ENCODE results near the gene PI4KA. TPM values are rescaled to one million over a fixed set of nuclear protein-coding genes. Genes with fewer than 3 reads are reported as not detected.

PI4KA gene
- total RNA-seq, 1 experiment from 2014 or later, result 54.3 TPM

DNA sequence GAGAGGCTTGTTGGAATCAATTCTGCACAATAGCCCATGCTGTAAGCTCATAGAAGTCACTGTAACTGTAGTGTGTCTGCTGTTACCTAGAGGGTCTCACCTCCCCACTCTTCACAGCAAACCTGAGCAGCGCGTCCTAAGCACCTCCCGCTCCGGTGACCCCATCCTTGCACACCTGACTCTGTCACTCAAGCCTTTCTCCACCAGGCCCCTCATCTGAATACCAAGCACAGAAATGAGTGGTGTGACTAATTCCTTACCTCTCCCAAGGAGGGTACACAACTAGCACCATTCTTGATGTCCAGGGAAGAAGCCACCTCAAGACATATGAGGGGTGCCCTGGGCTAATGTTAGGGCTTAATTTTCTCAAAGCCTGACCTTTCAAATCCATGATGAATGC is 71.4 kb downstream of the PI4KA start:
- H3K36me3 ChIP-seq (ENCODE audit: control insufficient read depth, insufficient read depth, low read length), result no peaks in the 10 kb centered on the region
- H3K4me1 ChIP-seq (ENCODE audit: control insufficient read depth, insufficient read depth, low read length), result no peaks in the 10 kb centered on the region
- DNase-seq (ENCODE audit: low read depth, low spot score), result no peak
- ChIA-PET POLR2A (no interaction called here), CTCF (no interaction called here)
- no peak for ATAC-seq
- no peak overlapping the region for H3K27ac ChIP-seq (ENCODE audit: low read length)
- BruUV-seq (replicated peaks), result no TSS peak
- no peaks in the 10 kb centered on the region for H3K9me3 ChIP-seq (ENCODE audit: control insufficient read depth, insufficient read depth, low read depth, low read length)
- intact Hi-C loops (cut with micrococcal nuclease; ENCODE audit: unreplicated experiment), result no loop called here
- H3K4me3 ChIP-seq (ENCODE audit: low read depth in 2 of 2, low read length in 2 of 2), result no peak overlapping the region
- TF ChIP-seq POLR2AphosphoS5 (IDR thresholded peaks at IDR 0.05; ENCODE audit: low read depth, low read length) (no peak), TCF7L2 (IDR thresholded peaks at IDR 0.05; ENCODE audit: low read depth, low read length) (no peak), SIN3A (IDR thresholded peaks at IDR 0.05; ENCODE audit: borderline replicate concordance, insufficient read depth, low read depth, low read length) (no peak)
- TF ChIP-seq, protein P1, sequence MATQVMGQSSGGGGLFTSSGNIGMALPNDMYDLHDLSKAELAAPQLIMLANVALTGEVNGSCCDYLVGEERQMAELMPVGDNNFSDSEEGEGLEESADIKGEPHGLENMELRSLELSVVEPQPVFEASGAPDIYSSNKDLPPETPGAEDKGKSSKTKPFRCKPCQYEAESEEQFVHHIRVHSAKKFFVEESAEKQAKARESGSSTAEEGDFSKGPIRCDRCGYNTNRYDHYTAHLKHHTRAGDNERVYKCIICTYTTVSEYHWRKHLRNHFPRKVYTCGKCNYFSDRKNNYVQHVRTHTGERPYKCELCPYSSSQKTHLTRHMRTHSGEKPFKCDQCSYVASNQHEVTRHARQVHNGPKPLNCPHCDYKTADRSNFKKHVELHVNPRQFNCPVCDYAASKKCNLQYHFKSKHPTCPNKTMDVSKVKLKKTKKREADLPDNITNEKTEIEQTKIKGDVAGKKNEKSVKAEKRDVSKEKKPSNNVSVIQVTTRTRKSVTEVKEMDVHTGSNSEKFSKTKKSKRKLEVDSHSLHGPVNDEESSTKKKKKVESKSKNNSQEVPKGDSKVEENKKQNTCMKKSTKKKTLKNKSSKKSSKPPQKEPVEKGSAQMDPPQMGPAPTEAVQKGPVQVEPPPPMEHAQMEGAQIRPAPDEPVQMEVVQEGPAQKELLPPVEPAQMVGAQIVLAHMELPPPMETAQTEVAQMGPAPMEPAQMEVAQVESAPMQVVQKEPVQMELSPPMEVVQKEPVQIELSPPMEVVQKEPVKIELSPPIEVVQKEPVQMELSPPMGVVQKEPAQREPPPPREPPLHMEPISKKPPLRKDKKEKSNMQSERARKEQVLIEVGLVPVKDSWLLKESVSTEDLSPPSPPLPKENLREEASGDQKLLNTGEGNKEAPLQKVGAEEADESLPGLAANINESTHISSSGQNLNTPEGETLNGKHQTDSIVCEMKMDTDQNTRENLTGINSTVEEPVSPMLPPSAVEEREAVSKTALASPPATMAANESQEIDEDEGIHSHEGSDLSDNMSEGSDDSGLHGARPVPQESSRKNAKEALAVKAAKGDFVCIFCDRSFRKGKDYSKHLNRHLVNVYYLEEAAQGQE (IDR thresholded peaks at IDR 0.05; ENCODE audit: insufficient read depth in 1 of 2, low read depth in 2 of 2, low read length in 1 of 2), result no peak
- TF ChIP-seq, protein P2, sequence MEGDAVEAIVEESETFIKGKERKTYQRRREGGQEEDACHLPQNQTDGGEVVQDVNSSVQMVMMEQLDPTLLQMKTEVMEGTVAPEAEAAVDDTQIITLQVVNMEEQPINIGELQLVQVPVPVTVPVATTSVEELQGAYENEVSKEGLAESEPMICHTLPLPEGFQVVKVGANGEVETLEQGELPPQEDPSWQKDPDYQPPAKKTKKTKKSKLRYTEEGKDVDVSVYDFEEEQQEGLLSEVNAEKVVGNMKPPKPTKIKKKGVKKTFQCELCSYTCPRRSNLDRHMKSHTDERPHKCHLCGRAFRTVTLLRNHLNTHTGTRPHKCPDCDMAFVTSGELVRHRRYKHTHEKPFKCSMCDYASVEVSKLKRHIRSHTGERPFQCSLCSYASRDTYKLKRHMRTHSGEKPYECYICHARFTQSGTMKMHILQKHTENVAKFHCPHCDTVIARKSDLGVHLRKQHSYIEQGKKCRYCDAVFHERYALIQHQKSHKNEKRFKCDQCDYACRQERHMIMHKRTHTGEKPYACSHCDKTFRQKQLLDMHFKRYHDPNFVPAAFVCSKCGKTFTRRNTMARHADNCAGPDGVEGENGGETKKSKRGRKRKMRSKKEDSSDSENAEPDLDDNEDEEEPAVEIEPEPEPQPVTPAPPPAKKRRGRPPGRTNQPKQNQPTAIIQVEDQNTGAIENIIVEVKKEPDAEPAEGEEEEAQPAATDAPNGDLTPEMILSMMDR (IDR thresholded peaks at IDR 0.05), result no peak
- in situ Hi-C loops (cut with HindIII; ENCODE audit: low pct_unique_long_range_greater_than_20kb, low sequenced_read_pairs), result no loop called here
- no peaks in the 10 kb centered on the region for H3K27me3 ChIP-seq (ENCODE audit: control insufficient read depth, insufficient read depth, low read length)

DNA sequence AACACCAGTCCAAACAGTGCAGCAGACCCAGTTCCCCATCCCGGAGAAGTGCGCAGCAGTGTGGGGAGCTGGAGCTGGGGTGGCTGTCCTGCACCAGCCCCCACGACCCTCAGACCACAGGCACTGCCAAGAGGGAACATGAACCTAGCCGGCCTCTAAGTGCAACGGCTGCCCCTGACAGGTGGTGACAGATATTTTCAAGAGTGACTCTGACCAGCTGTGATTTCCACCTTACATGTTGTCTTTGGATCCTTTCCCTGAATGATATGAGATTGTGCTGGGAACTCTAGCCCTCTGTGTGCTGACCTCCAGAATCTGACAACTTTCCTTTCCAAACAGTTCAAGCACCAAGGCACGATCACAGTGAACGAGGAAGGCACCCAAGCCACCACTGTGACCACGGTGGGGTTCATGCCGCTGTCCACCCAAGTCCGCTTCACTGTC is 72.1 kb downstream of the PI4KA start:
- Histone ChIP-seq H3K9me3 (ENCODE audit: control insufficient read depth, insufficient read depth, low read depth, low read length) (no peaks in the 10 kb centered on the region), H3K36me3 (ENCODE audit: control insufficient read depth, insufficient read depth, low read length) (no peaks in the 10 kb centered on the region), H3K27me3 (ENCODE audit: control insufficient read depth, insufficient read depth, low read length) (no peaks in the 10 kb centered on the region), H3K4me3 (ENCODE audit: low read depth in 2 of 2, low read length in 2 of 2) (no peak overlapping the region), H3K4me1 (ENCODE audit: control insufficient read depth, insufficient read depth, low read length) (no peaks in the 10 kb centered on the region), H3K27ac (ENCODE audit: low read length) (no peak overlapping the region)
- no peak for DNase-seq (ENCODE audit: low read depth, low spot score)
- CTCF ChIA-PET, result no interaction called here
- in situ Hi-C loops (cut with HindIII; ENCODE audit: low pct_unique_long_range_greater_than_20kb, low sequenced_read_pairs), result no loop called here
- POLR2A ChIA-PET, result no interaction called here
- ATAC-seq, result no peak
- intact Hi-C loops (cut with micrococcal nuclease; ENCODE audit: unreplicated experiment), result no loop called here
- TF ChIP-seq TCF7L2 (IDR thresholded peaks at IDR 0.05; ENCODE audit: low read depth, low read length), result no peak
- no TSS peak for BruUV-seq (replicated peaks)

DNA sequence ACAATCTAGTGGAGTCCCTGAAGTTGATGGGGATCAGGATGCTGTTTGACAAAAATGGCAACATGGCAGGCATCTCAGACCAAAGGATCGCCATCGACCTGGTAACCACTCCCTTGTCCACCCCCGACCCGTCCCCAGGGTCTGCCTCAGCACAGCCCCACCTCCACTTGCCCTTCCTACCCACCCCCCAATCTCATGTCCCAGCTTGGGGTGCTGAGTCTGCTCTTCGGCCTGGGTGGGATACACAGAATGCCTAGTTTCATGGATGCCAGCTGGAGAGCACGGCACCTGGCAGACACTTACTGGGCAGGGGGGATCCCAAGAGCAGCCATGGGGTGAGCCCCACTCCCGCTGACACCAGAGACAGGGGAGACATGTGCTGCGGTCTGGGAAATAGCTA is 72.6 kb downstream of the PI4KA start:
- ChIA-PET CTCF (no interaction called here), POLR2A (no interaction called here)
- in situ Hi-C loops (cut with HindIII; ENCODE audit: low pct_unique_long_range_greater_than_20kb, low sequenced_read_pairs), result no loop called here
- BruUV-seq (replicated peaks), result no TSS peak
- ATAC-seq (no peak), DNase-seq (ENCODE audit: low read depth, low spot score) (no peak)
- TF ChIP-seq, protein P1 (IDR thresholded peaks at IDR 0.05; ENCODE audit: insufficient read depth in 1 of 2, low read depth in 2 of 2, low read length in 1 of 2), result no peak
- no peak for TF ChIP-seq TCF7L2 (IDR thresholded peaks at IDR 0.05; ENCODE audit: low read depth, low read length)
- intact Hi-C loops (cut with micrococcal nuclease; ENCODE audit: unreplicated experiment), result no loop called here
- no peaks in the 10 kb centered on the region for H3K9me3 ChIP-seq (ENCODE audit: control insufficient read depth, insufficient read depth, low read depth, low read length)
- no peak overlapping the region for H3K27ac ChIP-seq (ENCODE audit: low read length)
- no peaks in the 10 kb centered on the region for H3K27me3 ChIP-seq (ENCODE audit: control insufficient read depth, insufficient read depth, low read length)
- H3K4me3 ChIP-seq (ENCODE audit: low read depth in 2 of 2, low read length in 2 of 2), result no peak overlapping the region
- no peaks in the 10 kb centered on the region for H3K36me3 ChIP-seq (ENCODE audit: control insufficient read depth, insufficient read depth, low read length)
- H3K4me1 ChIP-seq (ENCODE audit: control insufficient read depth, insufficient read depth, low read length), result no peaks in the 10 kb centered on the region
